ENCODE results near the gene ZIC2.

GRCh38 chr13:99932912-99933311, 48.7 kb upstream of the ZIC2 start:
- TF ChIP-seq ZNF24 (tag by site-specific recombination; IDR thresholded peaks at IDR 0.05): no peak
- no peak for TF ChIP-seq ZNF266 (tag by site-specific recombination; IDR thresholded peaks at IDR 0.05; ENCODE audit: low read depth)
- no peak for TF ChIP-seq ZNF132 (tag by site-specific recombination; IDR thresholded peaks at IDR 0.05; ENCODE audit: borderline replicate concordance)
- TF ChIP-seq CTCF (tag by site-specific recombination; IDR thresholded peaks at IDR 0.05): no peak
- TF ChIP-seq ZNF560 (tag by site-specific recombination; IDR thresholded peaks at IDR 0.05; ENCODE audit: borderline replicate concordance): no peak
- TF ChIP-seq ZNF174 (tag by site-specific recombination; IDR thresholded peaks at IDR 0.05): no peak
- TF ChIP-seq ZNF175 (tag by site-specific recombination; IDR thresholded peaks at IDR 0.05): no peak
